WTC11 (cell line): Measurements from ENCODE around the gene LDLRAD4. TPM values are rescaled to one million over a fixed set of nuclear protein-coding genes. Genes with fewer than 3 reads are reported as not detected.

Experiments
- ATAC-seq: fragments of 200-7000 bp; cut with Tn5 transposase; 2 replicates; pipeline ENCODE4 v1.10.0; 2021; ENCODE audit warnings: mild to moderate bottlenecking, moderate library complexity
- CTCF ChIA-PET: fragments of 300-600 bp; sonication (Branson Sonifier 250); formaldehyde crosslinking; loops from one replicate; lab custom pipeline; 2021; ENCODE audit warnings: antibody characterized with exemption; lab: Charles Lee
- POLR2A ChIA-PET: fragments of 350-600 bp; sonication (Branson Sonifier 250); formaldehyde crosslinking; loops from one replicate; lab custom pipeline; 2021; ENCODE audit warnings: antibody characterized with exemption; lab: Charles Lee
- DNase-seq: peaks from one replicate; pipeline ENCODE4 v3.0.0; 2021; ENCODE audit warnings: low spot score
- H3K27ac Mint-ChIP-seq: 2 replicates; pipeline ENCODE4 v1.8.0; 2021; ENCODE audit warnings: mixed read lengths
- H3K27me3 Mint-ChIP-seq: 2 replicates; pipeline ENCODE4 v1.8.0; 2021; ENCODE audit warnings: low read depth, mild to moderate bottlenecking, moderate library complexity, mixed read lengths
- H3K36me3 Mint-ChIP-seq: 2 replicates; pipeline ENCODE4 v1.8.0; 2021; ENCODE audit warnings: mixed read lengths
- H3K4me1 Mint-ChIP-seq: 2 replicates; pipeline ENCODE4 v1.8.0; 2022; ENCODE audit warnings: mixed read lengths
- H3K4me3 Mint-ChIP-seq: 2 replicates; pipeline ENCODE4 v1.8.0; 2021; ENCODE audit warnings: mild to moderate bottlenecking, moderate library complexity, mixed read lengths
- H3K9me3 Mint-ChIP-seq: 2 replicates; pipeline ENCODE4 v1.8.0; 2021; ENCODE audit warnings: mixed read lengths
- CDX4 ChIP-seq: fragments of 250-450 bp; sonication (Bioruptor Pico); IDR thresholded peaks from 2 replicates; pipeline ENCODE4 v1.9.0; 2021; ENCODE audit warnings: moderate library complexity, mild to moderate bottlenecking, inconsistent platforms, borderline replicate concordance
- ERG ChIP-seq: fragments of 250-450 bp; sonication (Bioruptor Pico); IDR thresholded peaks from 2 replicates; pipeline ENCODE4 v1.8.0; 2021; ENCODE audit warnings: mild to moderate bottlenecking
- ESRRA ChIP-seq: sonication (generic); formaldehyde crosslinking; IDR thresholded peaks from 2 replicates; pipeline ENCODE4 v1.8.1; 2022; ENCODE audit warnings: mild to moderate bottlenecking, missing genetic modification reagents, borderline replicate concordance
- FOXK1 ChIP-seq: sonication (generic); formaldehyde crosslinking; IDR thresholded peaks from 2 replicates; pipeline ENCODE4 v1.8.0; 2022; ENCODE audit warnings: mild to moderate bottlenecking, moderate library complexity, missing genetic modification reagents
- GRHL2 ChIP-seq: fragments of 250-450 bp; sonication (Bioruptor Pico); IDR thresholded peaks from 2 replicates; pipeline ENCODE4 v1.8.0; 2022; ENCODE audit warnings: mild to moderate bottlenecking, moderate library complexity; ENCODE audit not compliant: insufficient replicate concordance, severe bottlenecking
- GTF2I ChIP-seq: fragments of 250-450 bp; sonication (Bioruptor Pico); conservative IDR thresholded peaks from 2 replicates; pipeline ENCODE4 v1.4.0; 2021; ENCODE audit warnings: mild to moderate bottlenecking
- HMGA2 ChIP-seq: fragments of 250-450 bp; sonication (Bioruptor Pico); IDR thresholded peaks from 2 replicates; pipeline ENCODE4 v1.4.0; 2021; ENCODE audit warnings: mild to moderate bottlenecking, moderate library complexity
- HMGXB4 ChIP-seq: sonication (generic); formaldehyde crosslinking; IDR thresholded peaks from 2 replicates; pipeline ENCODE4 v1.8.1; 2023; ENCODE audit warnings: mild to moderate bottlenecking, moderate library complexity, missing genetic modification reagents
- IRF2 ChIP-seq: sonication (generic); formaldehyde crosslinking; IDR thresholded peaks from 2 replicates; pipeline ENCODE4 v1.8.0; 2022; ENCODE audit warnings: low read depth, missing genetic modification reagents, borderline replicate concordance
- KAT7 ChIP-seq: sonication (generic); formaldehyde crosslinking; IDR thresholded peaks from 2 replicates; pipeline ENCODE4 v1.8.1; 2023; ENCODE audit warnings: missing genetic modification reagents, mild to moderate bottlenecking, borderline replicate concordance
- MAX ChIP-seq: sonication (generic); formaldehyde crosslinking; IDR thresholded peaks from 2 replicates; pipeline ENCODE4 v1.8.0; 2022; ENCODE audit warnings: mild to moderate bottlenecking, missing genetic modification reagents
- MXD4 ChIP-seq: fragments of 250-450 bp; sonication (Bioruptor Pico); IDR thresholded peaks from 2 replicates; pipeline ENCODE4 v1.8.0; 2021; ENCODE audit warnings: mild to moderate bottlenecking, moderate library complexity, borderline replicate concordance
- NFE2L1 ChIP-seq: sonication (generic); formaldehyde crosslinking; IDR thresholded peaks from 2 replicates; pipeline ENCODE4 v1.8.1; 2023; ENCODE audit warnings: missing genetic modification reagents
- RELA ChIP-seq: sonication (generic); formaldehyde crosslinking; IDR thresholded peaks from 2 replicates; pipeline ENCODE4 v1.8.1; 2022; ENCODE audit warnings: missing genetic modification reagents, mild to moderate bottlenecking, borderline replicate concordance
- ZMAT4 ChIP-seq: fragments of 250-450 bp; sonication (Bioruptor Pico); IDR thresholded peaks from 2 replicates; pipeline ENCODE4 v1.9.0; 2021; ENCODE audit warnings: mild to moderate bottlenecking
- ZNF138 ChIP-seq: sonication (generic); formaldehyde crosslinking; conservative IDR thresholded peaks from 2 replicates; pipeline ENCODE4 v1.8.1; 2022; ENCODE audit warnings: mild to moderate bottlenecking, moderate library complexity, missing genetic modification reagents
- ZNF263 ChIP-seq: sonication (generic); formaldehyde crosslinking; IDR thresholded peaks from 2 replicates; pipeline ENCODE4 v1.8.1; 2022; ENCODE audit warnings: low read depth, mild to moderate bottlenecking, moderate library complexity, missing genetic modification reagents
- ZNF532 ChIP-seq: fragments of 250-450 bp; sonication (Bioruptor Pico); IDR thresholded peaks from 2 replicates; pipeline ENCODE4 v1.9.0; 2021; ENCODE audit warnings: mild to moderate bottlenecking, borderline replicate concordance
- ZNF671 ChIP-seq: fragments of 250-450 bp; sonication (Bioruptor Pico); IDR thresholded peaks from 2 replicates; pipeline ENCODE4 v1.8.0; 2021; ENCODE audit warnings: mild to moderate bottlenecking
- ZSCAN18 ChIP-seq: fragments of 250-450 bp; sonication (Bioruptor Pico); IDR thresholded peaks from 2 replicates; pipeline ENCODE4 v2.1.2; 2022; ENCODE audit warnings: mild to moderate bottlenecking, moderate library complexity
- total RNA-seq: library from RNA; stranded (reverse); gene quantifications from 3 replicates; pipeline ENCODE4 v1.2.3, GENCODE V29; 2021

Gene LDLRAD4
- total RNA-seq, 1 experiment from 2014 or later = 6.2 TPM

GRCh38 chr18:13335903-13336302 is 117.3 kb downstream of the LDLRAD4 start:
- TF ChIP-seq NFE2L1 (no peak), IRF2 (CRISPR knock-in tag) (no peak)
- Mint-ChIP-seq H3K4me3 (0 out of 2 replicates have a peak overlapping the region, but pooled peaks have one; percentile 2), H3K36me3 (peaks cover 4% of the 10 kb centered on the region; the same call in 1 of the 2 replicates), H3K27me3 (no peaks in the 10 kb centered on the region), H3K27ac (no peak overlapping the region), H3K9me3 (peaks cover 30% of the 10 kb centered on the region), H3K4me1 (peaks cover 17% of the 10 kb centered on the region)
- CTCF ChIA-PET = no interaction called here
- DNase-seq (no peak), ATAC-seq (no peak)
- POLR2A ChIA-PET = no interaction called here

- DNase-seq (no peak), ATAC-seq (no peak)
- Mint-ChIP-seq H3K27ac (no peak overlapping the region), H3K27me3 (no peaks in the 10 kb centered on the region), H3K4me1 (peaks cover 17% of the 10 kb centered on the region), H3K4me3 (no peak overlapping the region), H3K9me3 (peaks cover 37% of the 10 kb centered on the region), H3K36me3 (peaks cover 11% of the 10 kb centered on the region)
- TF ChIP-seq ZNF671 (CRISPR knock-in tag) (no peak), CDX4 (CRISPR knock-in tag) (no peak), ZNF532 (CRISPR knock-in tag) (no peak), ZMAT4 (CRISPR knock-in tag) (no peak), HMGXB4 (CRISPR knock-in tag) (no peak), KAT7 (no peak), IRF2 (CRISPR knock-in tag) (no peak), FOXK1 (CRISPR knock-in tag) (no peak), MXD4 (CRISPR knock-in tag) (no peak), ZNF138 (no peak), ZNF263 (CRISPR knock-in tag) (no peak), ZSCAN18 (CRISPR knock-in tag) (no peak)
- CTCF ChIA-PET = no interaction called here
- POLR2A ChIA-PET = no interaction called here
Observed at GRCh38 chr18:13336841-13337240, 118.3 kb downstream of the LDLRAD4 start.

- DNase-seq = no peak
- POLR2A ChIA-PET = interaction anchor here (0.6 kb wide), 1 partner anchor 501 kb away, joined by 3 read pairs; no protein-coding TSS in a partner anchor
- Mint-ChIP-seq H3K9me3 (peaks cover 41% of the 10 kb centered on the region), H3K4me3 (no peak overlapping the region), H3K4me1 (peaks cover 17% of the 10 kb centered on the region), H3K27ac (no peak overlapping the region), H3K36me3 (peaks cover 13% of the 10 kb centered on the region), H3K27me3 (no peaks in the 10 kb centered on the region)
- ATAC-seq = no peak
- CTCF ChIA-PET = interaction anchor here (0.6 to 0.7 kb wide), 2 partner anchors 179 to 509 kb away, joined by 3 to 4 read pairs; no protein-coding TSS in a partner anchor
- TF ChIP-seq GRHL2 = no peak
- TF ChIP-seq MAX (CRISPR knock-in tag) = no peak
- no peak for TF ChIP-seq GTF2I (CRISPR knock-in tag)
- TF ChIP-seq ERG (CRISPR knock-in tag) = no peak
- TF ChIP-seq RELA = no peak
- no peak for TF ChIP-seq HMGA2
- TF ChIP-seq ESRRA = no peak
- no peak for TF ChIP-seq MXD4 (CRISPR knock-in tag)
Observed at GRCh38 chr18:13337369-13337768, 118.8 kb downstream of the LDLRAD4 start.
